CD8-positive, alpha-beta memory T cell (primary cell): Measurements from ENCODE around the gene ZNF740. TPM values are rescaled to one million over a fixed set of nuclear protein-coding genes. Genes with fewer than 3 reads are reported as not detected.
A peak's percentile ranks its signal among the peaks of the same experiment; 100 is the strongest.

Experiments
- CTCF ChIA-PET: fragments of 350-600 bp; sonication (Branson Sonifier 250); formaldehyde crosslinking; loops from one replicate; lab custom pipeline; 2021; ENCODE audit warnings: antibody characterized with exemption; lab: Charles Lee
- POLR2A ChIA-PET: fragments of 350-600 bp; sonication (Branson Sonifier 250); formaldehyde crosslinking; loops from one replicate; lab custom pipeline; 2021; ENCODE audit warnings: antibody characterized with exemption; lab: Charles Lee
- DNase-seq, 5 donors: peaks; one replicate each; pipeline versions ENCODE4 v3.0.0 to v3.0.0-alpha.2; 2020 to 2022; ENCODE audit warnings: mixed read lengths in 1 of 5
- H3K27ac ChIP-seq: one replicate; pipeline ENCODE4 v1.7.0; 2013; ENCODE audit warnings: low read depth, mild to moderate bottlenecking, low read length, moderate library complexity
- H3K27me3 ChIP-seq: 2 replicates; pipeline ENCODE4 v1.7.0; 2013; ENCODE audit warnings: low read length, mild to moderate bottlenecking; ENCODE audit not compliant: insufficient read depth, poor library complexity, severe bottlenecking
- H3K36me3 ChIP-seq: 2 replicates; pipeline ENCODE4 v1.7.0; 2013; ENCODE audit warnings: mild to moderate bottlenecking, low read length, moderate library complexity; ENCODE audit not compliant: insufficient read depth
- H3K4me1 ChIP-seq: 2 replicates; pipeline ENCODE4 v1.7.0; 2013; ENCODE audit warnings: mild to moderate bottlenecking, low read length, moderate library complexity; ENCODE audit not compliant: insufficient read depth
- H3K4me3 ChIP-seq: 2 replicates; pipeline ENCODE4 v1.7.0; 2013; ENCODE audit warnings: mild to moderate bottlenecking, low read length
- H3K9me3 ChIP-seq: 2 replicates; pipeline ENCODE4 v1.7.0; 2013; ENCODE audit warnings: mild to moderate bottlenecking, low read length
- H3K27ac Mint-ChIP-seq, 8 donors: one replicate each; pipeline ENCODE4 v1.8.0; 2020 to 2021; ENCODE audit warnings: mixed read lengths in 8 of 8, mild to moderate bottlenecking in 6 of 8, inconsistent platforms in 3 of 8, moderate library complexity in 3 of 8
- H3K27me3 Mint-ChIP-seq, 2 donors: one replicate each; pipeline ENCODE4 v1.8.0; 2020 to 2021; ENCODE audit warnings: mixed read lengths in 2 of 2, mild to moderate bottlenecking in 1 of 2, moderate library complexity in 1 of 2
- H3K36me3 Mint-ChIP-seq, 3 donors: one replicate each; pipeline ENCODE4 v1.8.0; 2020 to 2021; ENCODE audit warnings: mixed read lengths in 3 of 3, inconsistent platforms in 1 of 3, mild to moderate bottlenecking in 1 of 3
- H3K4me1 Mint-ChIP-seq, 3 donors: one replicate each; pipeline ENCODE4 v1.8.0; 2020 to 2021; ENCODE audit warnings: mixed read lengths in 3 of 3, inconsistent platforms in 1 of 3, mild to moderate bottlenecking in 1 of 3
- H3K4me3 Mint-ChIP-seq, 7 donors: one replicate each; pipeline ENCODE4 v1.8.0; 2020 to 2021; ENCODE audit warnings: mixed read lengths in 7 of 7, mild to moderate bottlenecking in 6 of 7, moderate library complexity in 4 of 7, inconsistent platforms in 2 of 7
- H3K9me3 Mint-ChIP-seq, 5 donors: one replicate each; pipeline ENCODE4 v1.8.0; 2020 to 2022; ENCODE audit warnings: mixed read lengths in 5 of 5, mild to moderate bottlenecking in 3 of 5, moderate library complexity in 2 of 5, inconsistent platforms in 1 of 5
- polyA plus RNA-seq: library from polyadenylated mRNA; unstranded; fragments of 300-500 nt; fragmentation: Illumina TruSeq; gene quantifications from one replicate; pipeline ENCODE4 v1.2.3, GENCODE V29; 2021
- total RNA-seq, 2 experiments: library from RNA; stranded (reverse); gene quantifications; one replicate each; pipeline ENCODE4 v1.2.3, GENCODE V29; 2021

The ZNF740 gene
- total and polyA plus RNA-seq, 3 experiments from 2014 or later = 3.3 to 52.0 (median 50.4) TPM

DNA sequence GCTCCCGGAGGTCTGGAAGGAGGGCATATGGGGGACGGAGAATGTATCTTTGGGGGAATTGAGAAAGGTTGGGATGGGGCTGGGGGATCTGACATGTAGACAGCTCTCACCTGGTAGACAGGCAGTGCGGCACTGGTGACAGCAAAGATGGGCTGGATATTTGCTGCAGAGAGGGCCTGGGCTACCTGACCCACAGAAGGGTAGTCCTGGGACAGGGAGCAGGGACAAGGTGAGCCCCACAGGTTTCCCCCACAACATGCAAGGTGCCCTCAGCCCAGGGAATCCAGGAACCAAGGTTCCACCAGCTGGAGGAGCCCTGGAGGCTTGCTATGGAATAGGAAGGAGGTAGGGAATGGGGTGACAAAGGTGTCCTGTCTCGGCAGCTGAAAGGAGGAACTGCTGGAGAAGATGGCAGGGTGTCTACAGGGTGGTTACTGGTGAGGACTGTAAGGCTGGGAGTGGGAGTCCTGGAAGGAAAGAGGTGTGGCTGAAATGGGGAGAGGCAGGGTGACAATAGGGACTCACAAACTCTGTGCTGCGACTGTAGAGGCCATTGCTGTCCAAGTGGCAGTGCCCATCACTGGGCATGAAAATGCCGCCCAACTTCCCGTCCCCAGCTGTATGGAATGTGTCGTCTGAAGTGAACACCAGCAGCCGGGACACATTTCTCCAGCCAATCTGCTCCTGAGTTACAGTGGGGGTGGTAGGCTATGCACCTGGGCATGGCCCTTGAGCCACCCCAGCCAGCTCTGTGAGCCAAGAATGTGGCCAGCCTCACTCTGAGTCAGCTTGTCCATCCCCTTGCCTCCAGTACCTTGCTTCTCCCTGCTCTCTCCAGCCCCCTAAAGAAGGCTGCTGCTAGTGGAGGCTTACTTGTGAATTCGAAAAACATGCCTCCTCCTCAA is 15.2 kb downstream of the ZNF740 start:
- Mint-ChIP-seq H3K36me3 (peaks cover 12 to 92% (median 31%) of the 10 kb centered on the region in 3 donors), H3K4me1 (peaks cover 37 to 45% (median 39%) of the 10 kb centered on the region in 3 donors), H3K9me3 (no peaks in the 10 kb centered on the region), H3K27me3 (no peaks in the 10 kb centered on the region), H3K27ac (peak overlapping the region; percentile 11 to 91 (median 72)), H3K4me3 (peak overlapping the region in 1 of 7 donors; percentile 44)
- Histone ChIP-seq H3K4me1 (peaks cover 41% of the 10 kb centered on the region), H3K36me3 (peaks cover 74% of the 10 kb centered on the region), H3K4me3 (no peak overlapping the region), H3K27me3 (no peaks in the 10 kb centered on the region), H3K27ac (no peak overlapping the region), H3K9me3 (no peaks in the 10 kb centered on the region)
- ChIA-PET POLR2A (no interaction called here), CTCF (interaction anchor here (0.8 to 1.7 kb wide), 9 partner anchors 9 to 73 kb away, joined by 3 to 7 read pairs (median 3); partner anchors contain the start of gene ESPL1)
- DNase-seq = no peak

DNA sequence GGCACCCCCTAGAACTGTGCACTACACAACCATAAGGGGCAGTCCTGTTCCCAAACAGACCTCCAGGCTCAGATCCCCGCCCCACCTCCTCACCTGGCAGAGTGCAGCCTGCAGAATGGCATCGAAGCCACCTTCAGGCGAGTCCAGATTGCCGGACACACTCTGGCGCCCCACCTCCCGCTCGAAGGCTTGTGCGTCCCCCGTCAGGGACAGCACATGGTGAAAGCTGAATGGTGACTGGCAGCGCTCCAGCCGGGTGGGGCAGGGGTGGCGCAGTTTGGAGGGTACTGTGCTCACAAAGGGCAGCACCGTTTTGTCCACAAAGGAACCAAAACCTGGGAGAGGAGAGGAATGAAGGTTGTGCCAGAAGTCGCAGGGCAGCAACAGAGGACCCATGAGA is 16.0 kb downstream of the ZNF740 start:
- Mint-ChIP-seq H3K27ac (peak overlapping the region in 5 of 8 donors; percentile 36 to 77 (median 60)), H3K4me3 (peak overlapping the region in 1 of 7 donors; percentile 35), H3K9me3 (no peaks in the 10 kb centered on the region)

DNA sequence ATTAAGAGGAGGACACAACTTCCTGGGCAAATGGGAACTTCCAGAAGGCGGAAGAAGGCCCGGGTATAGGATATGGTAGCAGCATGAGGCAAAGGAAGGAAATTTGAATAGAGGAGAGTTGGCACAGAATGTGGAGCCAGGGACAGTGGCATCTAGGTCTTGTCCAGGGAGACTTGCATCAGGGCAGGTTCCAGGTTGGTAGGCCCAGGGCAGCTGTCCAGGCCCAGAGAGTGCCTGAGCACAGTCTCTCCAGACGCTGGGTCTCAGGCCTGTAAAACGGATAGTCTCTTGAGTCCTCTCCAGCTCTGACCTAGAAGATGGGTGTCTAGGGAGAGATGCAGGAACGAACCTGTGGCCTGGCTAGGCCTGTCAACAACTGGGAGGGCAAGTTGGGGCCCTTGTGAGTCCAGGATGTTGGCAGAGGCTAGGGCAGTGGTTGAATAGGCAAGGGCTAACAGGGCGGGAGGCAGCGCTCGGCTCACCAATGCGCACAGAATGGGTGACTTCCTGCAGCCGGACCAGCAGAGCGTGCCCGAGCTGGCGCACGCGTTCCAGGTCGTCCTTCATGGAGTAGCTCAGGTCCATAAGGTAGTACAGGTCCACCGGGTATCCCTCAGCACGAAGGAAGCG is 16.6 kb downstream of the ZNF740 start:
- no peaks in the 10 kb centered on the region for H3K27me3 ChIP-seq
- ChIA-PET CTCF (interaction anchor here (1.0 to 7.2 kb wide), 6 partner anchors 10 to 91 kb away, joined by 3 to 57 read pairs (median 4); partner anchors contain the start of genes CSAD and ZNF740), POLR2A (interaction anchor here (0.6 to 2.3 kb wide), 3 partner anchors 11 to 42 kb away, joined by 3 to 6 read pairs (median 4); partner anchors contain the start of gene CSAD)
- Mint-ChIP-seq H3K9me3 (no peaks in the 10 kb centered on the region), H3K4me3 (peak overlapping the region in 3 of 7 donors; percentile 19 to 59 (median 35)), H3K27ac (peak overlapping the region in 6 of 8 donors; percentile 15 to 77 (median 64)), H3K4me1 (peaks cover 45 to 55% (median 48%) of the 10 kb centered on the region in 3 donors), H3K27me3 (no peaks in the 10 kb centered on the region), H3K36me3 (peaks cover 12 to 84% (median 34%) of the 10 kb centered on the region in 3 donors)
- peaks cover 61% of the 10 kb centered on the region for H3K36me3 ChIP-seq
- H3K9me3 ChIP-seq = no peaks in the 10 kb centered on the region
- no peak overlapping the region for H3K27ac ChIP-seq
- peaks cover 55% of the 10 kb centered on the region for H3K4me1 ChIP-seq
- no peak overlapping the region for H3K4me3 ChIP-seq
- no peak for DNase-seq

More for the DNA sequence above, 16.0 kb downstream of the ZNF740 start:
- peaks cover 12 to 90% (median 36%) of the 10 kb centered on the region in 3 donors for H3K36me3 Mint-ChIP-seq
- no peaks in the 10 kb centered on the region for H3K27me3 Mint-ChIP-seq
- Histone ChIP-seq H3K9me3 (no peaks in the 10 kb centered on the region), H3K4me3 (no peak overlapping the region), H3K36me3 (peaks cover 67% of the 10 kb centered on the region), H3K27ac (no peak overlapping the region), H3K27me3 (no peaks in the 10 kb centered on the region), H3K4me1 (peaks cover 48% of the 10 kb centered on the region)
- CTCF ChIA-PET = interaction anchor here (1.0 to 7.2 kb wide), 6 partner anchors 11 to 39 kb away, joined by 3 to 57 read pairs (median 4); partner anchors contain the start of genes CSAD and ZNF740
- no peak for DNase-seq
- peaks cover 44 to 50% (median 44%) of the 10 kb centered on the region in 3 donors for H3K4me1 Mint-ChIP-seq
- POLR2A ChIA-PET = interaction anchor here (0.6 kb wide), 1 partner anchor 41 kb away, joined by 4 read pairs; no protein-coding TSS in a partner anchor

DNA sequence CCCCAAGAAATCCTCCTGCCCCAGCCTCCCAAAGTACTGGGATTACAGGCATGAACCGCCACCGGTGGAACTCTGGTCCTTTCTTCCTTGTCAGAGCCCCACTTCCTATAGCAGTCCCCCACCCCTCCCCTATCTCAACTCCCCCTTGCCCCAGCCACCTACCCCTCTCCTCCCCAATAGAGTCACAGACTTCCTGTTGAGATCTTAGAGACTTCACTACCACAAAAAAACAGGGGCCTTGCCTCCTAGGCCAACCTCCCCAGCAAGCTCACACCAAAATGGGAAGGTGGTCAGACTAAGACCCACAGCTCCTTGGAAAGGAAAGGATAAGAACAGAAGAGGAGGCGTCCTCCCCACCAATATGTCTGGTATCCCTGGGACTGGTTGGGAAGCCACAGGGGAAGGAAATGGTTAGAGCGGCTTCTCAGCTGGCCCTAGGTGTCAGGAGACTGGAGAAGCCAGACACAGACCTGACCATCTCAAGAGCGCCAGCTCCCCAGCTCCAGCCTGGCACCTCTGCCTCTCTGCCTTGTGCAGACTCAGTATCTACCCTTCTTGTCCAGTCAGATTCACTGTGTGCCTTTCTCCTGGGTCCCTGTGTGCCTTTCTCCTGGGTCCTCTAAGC is 18.1 kb downstream of the ZNF740 start:
- peaks cover 46% of the 10 kb centered on the region for H3K36me3 ChIP-seq
- Mint-ChIP-seq H3K27me3 (no peaks in the 10 kb centered on the region), H3K4me3 (peak overlapping the region; percentile 17 to 86 (median 76)), H3K9me3 (no peaks in the 10 kb centered on the region), H3K4me1 (peaks cover 50 to 69% (median 59%) of the 10 kb centered on the region in 3 donors), H3K27ac (peak overlapping the region; percentile 25 to 97 (median 85)), H3K36me3 (peaks cover 12 to 74% (median 32%) of the 10 kb centered on the region in 3 donors)
- peak in 1 of 5 donors; percentile 56 for DNase-seq
- no peaks in the 10 kb centered on the region for H3K9me3 ChIP-seq
- POLR2A ChIA-PET = interaction anchor here (0.6 to 2.3 kb wide), 7 partner anchors 8 to 80 kb away, joined by 4 to 6 read pairs (median 4); partner anchors contain the start of gene ITGB7
- CTCF ChIA-PET = interaction anchor here (1.1 to 7.2 kb wide), 9 partner anchors 11 to 146 kb away, joined by 3 to 57 read pairs (median 5); partner anchors contain the start of genes AAAS, CSAD and ZNF740
- H3K4me1 ChIP-seq = peaks cover 69% of the 10 kb centered on the region
- H3K27ac ChIP-seq = no peak overlapping the region
- H3K4me3 ChIP-seq = peak overlapping the region; percentile 32
- H3K27me3 ChIP-seq = no peaks in the 10 kb centered on the region

DNA sequence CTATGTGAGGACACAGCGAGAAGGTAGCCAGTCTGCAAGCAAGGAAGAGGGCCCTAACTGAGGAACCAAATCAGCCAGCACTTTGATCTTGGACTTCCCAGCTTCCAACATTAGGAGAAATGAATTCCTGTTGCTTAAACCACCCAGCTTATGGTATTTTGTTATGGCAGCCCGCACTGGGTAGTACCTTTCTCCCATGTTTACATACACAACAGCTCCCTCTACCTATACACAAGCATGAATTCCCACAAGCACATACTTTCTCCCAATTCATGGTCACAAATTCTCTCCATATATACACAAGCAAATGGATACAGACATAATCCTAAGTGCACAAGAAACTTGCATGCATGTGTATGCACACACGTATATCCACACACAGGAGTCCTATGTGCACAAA is 19.2 kb downstream of the ZNF740 start:
- H3K27me3 ChIP-seq = no peaks in the 10 kb centered on the region
- H3K36me3 ChIP-seq = peaks cover 35% of the 10 kb centered on the region
- ChIA-PET POLR2A (interaction anchor here (1.2 to 2.3 kb wide), 4 partner anchors 8 to 100 kb away, joined by 3 to 6 read pairs (median 4); partner anchors contain the start of gene MYG1), CTCF (interaction anchor here (0.7 to 7.2 kb wide), 7 partner anchors 11 to 145 kb away, joined by 3 to 57 read pairs (median 5); partner anchors contain the start of genes AAAS, CSAD and ZNF740)
- no peaks in the 10 kb centered on the region for H3K9me3 Mint-ChIP-seq
- H3K4me3 Mint-ChIP-seq = peak overlapping the region in 6 of 7 donors; percentile 40 to 77 (median 66)
- DNase-seq = no peak
- peaks cover 60 to 80% (median 70%) of the 10 kb centered on the region in 3 donors for H3K4me1 Mint-ChIP-seq
- H3K9me3 ChIP-seq = no peaks in the 10 kb centered on the region
- peak overlapping the region; percentile 9 for H3K4me3 ChIP-seq
- H3K4me1 ChIP-seq = peaks cover 80% of the 10 kb centered on the region
- no peaks in the 10 kb centered on the region for H3K27me3 Mint-ChIP-seq
- H3K27ac ChIP-seq = no peak overlapping the region
- H3K27ac Mint-ChIP-seq = peak overlapping the region; percentile 12 to 92 (median 56)
- peaks cover 12 to 66% (median 30%) of the 10 kb centered on the region in 3 donors for H3K36me3 Mint-ChIP-seq

DNA sequence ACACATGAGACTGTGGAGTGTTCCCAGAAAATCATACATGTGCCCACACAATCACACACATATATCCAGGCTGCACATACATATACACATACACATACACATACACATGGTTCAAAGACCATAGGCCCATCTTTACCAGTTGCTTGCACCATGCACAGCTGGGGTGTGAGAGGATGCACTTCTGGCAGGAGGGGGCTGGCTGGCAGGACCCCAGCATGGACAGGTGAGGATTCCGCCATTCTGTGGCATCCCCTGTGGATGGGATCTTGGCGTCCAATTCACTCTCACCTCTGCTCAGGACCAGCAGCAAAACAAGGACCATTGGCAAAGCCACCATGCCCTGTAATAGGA is 19.6 kb downstream of the ZNF740 start:
- Histone ChIP-seq H3K9me3 (no peaks in the 10 kb centered on the region), H3K27ac (peak overlapping the region; percentile 13), H3K27me3 (no peaks in the 10 kb centered on the region), H3K4me3 (peak overlapping the region; percentile 9), H3K36me3 (peaks cover 32% of the 10 kb centered on the region), H3K4me1 (peaks cover 84% of the 10 kb centered on the region)
- ChIA-PET POLR2A (interaction anchor here (0.6 to 1.3 kb wide), 4 partner anchors 8 to 99 kb away, joined by 3 to 5 read pairs (median 4); partner anchors contain the start of gene MYG1), CTCF (interaction anchor here (3.9 to 7.2 kb wide), 2 partner anchors 11 to 19 kb away, joined by 18 to 57 read pairs; partner anchors contain the start of genes CSAD and ZNF740)
- H3K36me3 Mint-ChIP-seq = peaks cover 12 to 63% (median 26%) of the 10 kb centered on the region in 3 donors
- H3K27ac Mint-ChIP-seq = peak overlapping the region; percentile 29 to 92 (median 80)
- H3K9me3 Mint-ChIP-seq = no peaks in the 10 kb centered on the region
- peaks cover 63 to 84% (median 73%) of the 10 kb centered on the region in 3 donors for H3K4me1 Mint-ChIP-seq
- no peaks in the 10 kb centered on the region for H3K27me3 Mint-ChIP-seq
- no peak for DNase-seq
- H3K4me3 Mint-ChIP-seq = peak overlapping the region; percentile 40 to 79 (median 71)
